ENCODE measurements around the gene KIF18B.
A peak's percentile ranks its signal among the peaks of the same experiment; 100 is the strongest.

Gene KIF18B

DNA sequence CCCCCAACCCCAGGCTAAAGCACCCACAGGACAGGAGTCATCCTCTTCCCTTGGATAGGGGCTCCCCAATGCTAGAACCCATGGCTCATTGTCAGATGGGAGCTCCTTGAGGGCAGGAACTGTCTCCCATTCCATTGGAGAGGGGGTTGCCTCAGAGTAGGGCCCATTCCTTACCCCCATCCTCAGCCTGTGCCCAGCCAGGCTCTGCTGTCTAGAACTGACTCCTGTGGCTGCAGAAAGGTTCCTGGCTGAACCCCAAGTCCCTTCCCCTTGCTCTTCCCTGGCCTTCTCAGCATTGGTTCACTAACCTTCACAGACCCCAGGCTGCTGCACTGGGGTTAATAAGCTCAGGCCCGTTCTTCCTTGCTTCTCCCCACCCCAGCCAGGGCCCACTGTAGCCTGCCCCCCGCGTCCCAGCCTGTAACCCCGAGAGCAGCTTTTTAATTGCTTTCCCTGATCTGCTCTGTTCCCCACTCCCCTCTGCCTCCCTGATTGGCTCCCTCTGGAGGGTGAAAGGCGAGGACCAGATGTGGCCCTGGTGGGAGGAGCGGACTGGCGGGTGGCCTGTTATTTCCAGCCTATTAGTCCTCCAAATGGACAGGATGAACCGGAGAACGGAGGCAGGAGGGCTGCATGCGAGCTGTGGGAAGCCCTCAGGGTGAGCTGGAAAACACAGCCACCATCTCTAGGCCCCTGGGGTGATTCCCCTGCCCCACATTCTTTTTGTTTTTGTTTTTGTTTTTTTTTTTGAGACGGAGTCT, 26.3 kb downstream of the KIF18B start:
- Mint-ChIP-seq H3K27me3 (ENCODE audit: low read depth) (peaks cover 20% of the 10 kb centered on the region), H3K4me1 (peaks cover 9% of the 10 kb centered on the region), H3K9me3 (no peaks in the 10 kb centered on the region), H3K27ac (no peak overlapping the region), H3K36me3 (ENCODE audit: low read depth) (peaks cover 8% of the 10 kb centered on the region), H3K4me3 (no peak overlapping the region)
- TF ChIP-seq, protein P1, sequence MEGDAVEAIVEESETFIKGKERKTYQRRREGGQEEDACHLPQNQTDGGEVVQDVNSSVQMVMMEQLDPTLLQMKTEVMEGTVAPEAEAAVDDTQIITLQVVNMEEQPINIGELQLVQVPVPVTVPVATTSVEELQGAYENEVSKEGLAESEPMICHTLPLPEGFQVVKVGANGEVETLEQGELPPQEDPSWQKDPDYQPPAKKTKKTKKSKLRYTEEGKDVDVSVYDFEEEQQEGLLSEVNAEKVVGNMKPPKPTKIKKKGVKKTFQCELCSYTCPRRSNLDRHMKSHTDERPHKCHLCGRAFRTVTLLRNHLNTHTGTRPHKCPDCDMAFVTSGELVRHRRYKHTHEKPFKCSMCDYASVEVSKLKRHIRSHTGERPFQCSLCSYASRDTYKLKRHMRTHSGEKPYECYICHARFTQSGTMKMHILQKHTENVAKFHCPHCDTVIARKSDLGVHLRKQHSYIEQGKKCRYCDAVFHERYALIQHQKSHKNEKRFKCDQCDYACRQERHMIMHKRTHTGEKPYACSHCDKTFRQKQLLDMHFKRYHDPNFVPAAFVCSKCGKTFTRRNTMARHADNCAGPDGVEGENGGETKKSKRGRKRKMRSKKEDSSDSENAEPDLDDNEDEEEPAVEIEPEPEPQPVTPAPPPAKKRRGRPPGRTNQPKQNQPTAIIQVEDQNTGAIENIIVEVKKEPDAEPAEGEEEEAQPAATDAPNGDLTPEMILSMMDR (IDR thresholded peaks at IDR 0.05; ENCODE audit: unreplicated experiment in 3 of 3), result no peak

DNA sequence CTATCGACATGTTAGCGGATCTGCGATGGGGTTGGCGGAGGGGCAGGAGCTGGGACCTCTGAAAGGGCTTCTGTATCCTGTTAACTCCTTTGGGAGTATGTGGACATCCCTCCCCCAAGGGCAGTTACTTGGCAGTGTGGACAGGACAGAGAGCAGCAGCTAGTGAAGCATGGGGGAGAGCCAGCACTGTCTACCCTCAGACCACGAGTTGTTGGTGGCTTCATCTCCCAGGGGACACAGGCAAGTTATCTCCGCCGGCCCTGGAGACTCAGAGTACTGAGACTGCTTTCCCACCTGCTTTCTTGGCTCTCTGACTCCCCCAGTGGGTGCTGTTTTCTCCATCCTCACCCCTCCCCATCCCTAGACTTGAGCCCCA, 27.0 kb downstream of the KIF18B start:
- Mint-ChIP-seq H3K4me1 (peaks cover 9% of the 10 kb centered on the region), H3K36me3 (ENCODE audit: low read depth) (peaks cover 1% of the 10 kb centered on the region), H3K27me3 (ENCODE audit: low read depth) (peaks cover 24% of the 10 kb centered on the region), H3K27ac (no peak overlapping the region), H3K9me3 (no peaks in the 10 kb centered on the region), H3K4me3 (no peak overlapping the region)
- TF ChIP-seq, protein P1 (IDR thresholded peaks at IDR 0.05; ENCODE audit: unreplicated experiment in 3 of 3), result no peak

DNA sequence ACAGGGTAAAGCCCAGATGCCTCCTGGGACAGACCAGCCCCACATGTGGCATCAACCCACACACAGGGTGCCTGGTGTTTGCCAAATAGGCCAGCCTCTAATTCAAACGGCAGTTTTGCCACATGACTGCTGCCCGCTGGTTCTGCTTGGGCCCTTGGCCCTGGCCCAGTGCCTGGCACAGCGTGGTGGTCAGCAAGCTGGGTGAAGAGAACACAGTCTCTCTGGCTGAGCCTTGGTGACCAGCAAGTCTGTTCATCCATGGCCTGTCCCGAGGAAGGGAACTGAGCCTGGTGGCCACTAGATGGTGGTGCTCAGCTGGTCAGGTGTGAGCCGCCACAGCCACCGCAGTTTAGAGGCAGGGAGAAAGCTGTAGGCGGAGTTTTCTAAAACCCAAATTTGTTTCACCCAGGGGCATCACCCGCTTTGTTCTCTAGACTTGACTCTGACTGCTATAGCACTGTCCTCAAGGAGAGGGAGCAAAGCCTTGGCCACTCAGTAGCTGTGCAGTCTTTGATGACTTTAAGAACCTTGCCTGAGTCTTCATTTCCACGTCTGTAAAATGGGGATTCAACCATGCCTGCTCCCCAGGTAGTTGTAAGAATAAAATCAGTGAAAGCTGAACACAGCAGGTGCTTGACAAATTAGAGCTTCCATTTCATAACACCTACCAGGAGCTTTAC, 27.5 kb downstream of the KIF18B start:
- H3K4me3 Mint-ChIP-seq, result no peak overlapping the region
- H3K27ac Mint-ChIP-seq, result no peak overlapping the region
- no peaks in the 10 kb centered on the region for H3K36me3 Mint-ChIP-seq (ENCODE audit: low read depth)
- H3K9me3 Mint-ChIP-seq, result no peaks in the 10 kb centered on the region
- TF ChIP-seq, protein P1 (IDR thresholded peaks at IDR 0.05; ENCODE audit: unreplicated experiment in 3 of 3), result peak; percentile 72 to 88 (median 86)
- peaks cover 25% of the 10 kb centered on the region for H3K27me3 Mint-ChIP-seq (ENCODE audit: low read depth)
- H3K4me1 Mint-ChIP-seq, result peaks cover 9% of the 10 kb centered on the region

DNA sequence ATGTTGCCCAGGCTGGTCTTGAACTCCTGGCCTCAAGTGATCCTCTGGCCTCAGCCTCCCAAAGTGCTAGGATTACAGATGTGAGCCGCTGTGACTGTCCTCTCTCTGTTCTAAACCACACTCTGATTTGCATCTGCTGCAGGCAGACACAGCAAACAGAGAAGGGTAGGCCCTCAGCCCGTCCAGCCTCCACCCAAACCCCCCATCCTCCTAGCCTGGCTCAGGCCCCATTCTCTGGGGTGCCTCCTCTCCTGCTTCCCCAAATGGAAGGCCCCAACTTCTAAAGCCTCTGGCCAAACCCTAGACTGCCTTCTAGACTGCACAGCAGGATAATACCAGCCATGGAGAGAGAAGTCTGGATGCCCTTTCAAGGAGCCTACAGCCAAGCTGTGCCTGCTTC, 28.2 kb downstream of the KIF18B start:
- Mint-ChIP-seq H3K4me1 (peaks cover 9% of the 10 kb centered on the region), H3K27ac (no peak overlapping the region), H3K9me3 (no peaks in the 10 kb centered on the region), H3K27me3 (ENCODE audit: low read depth) (peaks cover 30% of the 10 kb centered on the region), H3K4me3 (no peak overlapping the region), H3K36me3 (ENCODE audit: low read depth) (no peaks in the 10 kb centered on the region)
- TF ChIP-seq, protein P1 (IDR thresholded peaks at IDR 0.05; ENCODE audit: unreplicated experiment in 3 of 3), result no peak

DNA sequence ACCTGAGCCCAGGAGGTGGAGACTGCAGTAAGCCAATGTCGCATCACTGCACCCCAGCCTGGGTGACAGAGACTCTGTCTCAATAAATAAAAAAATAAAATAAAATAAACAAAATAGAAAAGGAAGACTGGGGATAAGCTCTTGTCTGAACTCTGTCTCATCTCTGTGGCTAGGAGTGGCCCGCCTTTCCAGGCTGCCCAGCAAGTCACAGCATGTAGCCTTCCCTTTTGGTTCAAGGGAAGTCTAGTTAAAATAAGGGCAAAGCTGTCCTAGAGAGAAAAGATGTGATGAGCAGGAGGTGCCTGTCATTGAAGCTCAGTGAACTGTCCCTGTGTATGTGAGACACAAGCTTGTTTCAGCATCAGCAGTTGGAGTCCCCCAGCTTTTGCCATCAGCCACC, 29.6 kb downstream of the KIF18B start:
- H3K27me3 Mint-ChIP-seq (ENCODE audit: low read depth), result peaks cover 38% of the 10 kb centered on the region

More for the DNA sequence above, 29.6 kb downstream of the KIF18B start:
- Mint-ChIP-seq H3K36me3 (ENCODE audit: low read depth) (no peaks in the 10 kb centered on the region), H3K9me3 (no peaks in the 10 kb centered on the region), H3K4me3 (no peak overlapping the region), H3K4me1 (peaks cover 9% of the 10 kb centered on the region), H3K27ac (no peak overlapping the region)
- TF ChIP-seq, protein P1 (IDR thresholded peaks at IDR 0.05; ENCODE audit: unreplicated experiment in 3 of 3), result no peak
